D721Med (cell line): Measurements from ENCODE around the gene ESCO1.

Experiments used
- DNase-seq: peaks from one replicate; pipeline ENCODE4 v3.0.0; 2011; ENCODE audit warnings: low spot score; ENCODE audit not compliant: insufficient read length
- FAIRE-seq: peaks from 2 replicates; lab custom pipeline; 2011; peaks lifted over from hg19 to GRCh38; lab: Jason Lieb, UNC
- TF ChIP-seq, protein P1 (sequence below): IDR thresholded peaks from 2 replicates; pipeline ENCODE4 v1.5.1; 2012; ENCODE audit warnings: mild to moderate bottlenecking, control low read depth; ENCODE audit not compliant: insufficient read depth; ENCODE audit errors: missing control alignments

ESCO1 gene

DNA sequence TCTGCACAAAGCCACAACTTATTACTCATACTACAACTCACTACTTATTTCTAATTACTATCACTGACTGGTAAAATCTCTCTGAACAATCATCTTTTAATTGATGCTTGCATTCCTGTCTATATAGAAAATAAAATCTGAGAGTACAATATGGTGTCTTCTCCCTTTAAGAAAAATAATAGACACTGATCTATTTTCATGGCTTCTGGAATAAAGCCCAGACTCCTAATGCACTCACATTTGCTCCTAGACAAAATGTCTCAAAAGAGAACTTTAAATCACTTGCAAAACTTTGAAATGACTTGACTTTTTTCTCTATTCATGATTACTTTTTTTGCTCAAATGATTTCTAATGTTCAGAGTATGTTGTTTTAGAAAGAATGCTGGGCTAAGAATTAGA lies 28.7 kb downstream of the ESCO1 start:
- FAIRE-seq = no peak
- TF ChIP-seq, protein P1, sequence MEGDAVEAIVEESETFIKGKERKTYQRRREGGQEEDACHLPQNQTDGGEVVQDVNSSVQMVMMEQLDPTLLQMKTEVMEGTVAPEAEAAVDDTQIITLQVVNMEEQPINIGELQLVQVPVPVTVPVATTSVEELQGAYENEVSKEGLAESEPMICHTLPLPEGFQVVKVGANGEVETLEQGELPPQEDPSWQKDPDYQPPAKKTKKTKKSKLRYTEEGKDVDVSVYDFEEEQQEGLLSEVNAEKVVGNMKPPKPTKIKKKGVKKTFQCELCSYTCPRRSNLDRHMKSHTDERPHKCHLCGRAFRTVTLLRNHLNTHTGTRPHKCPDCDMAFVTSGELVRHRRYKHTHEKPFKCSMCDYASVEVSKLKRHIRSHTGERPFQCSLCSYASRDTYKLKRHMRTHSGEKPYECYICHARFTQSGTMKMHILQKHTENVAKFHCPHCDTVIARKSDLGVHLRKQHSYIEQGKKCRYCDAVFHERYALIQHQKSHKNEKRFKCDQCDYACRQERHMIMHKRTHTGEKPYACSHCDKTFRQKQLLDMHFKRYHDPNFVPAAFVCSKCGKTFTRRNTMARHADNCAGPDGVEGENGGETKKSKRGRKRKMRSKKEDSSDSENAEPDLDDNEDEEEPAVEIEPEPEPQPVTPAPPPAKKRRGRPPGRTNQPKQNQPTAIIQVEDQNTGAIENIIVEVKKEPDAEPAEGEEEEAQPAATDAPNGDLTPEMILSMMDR = no peak
- DNase-seq = no peak

DNA sequence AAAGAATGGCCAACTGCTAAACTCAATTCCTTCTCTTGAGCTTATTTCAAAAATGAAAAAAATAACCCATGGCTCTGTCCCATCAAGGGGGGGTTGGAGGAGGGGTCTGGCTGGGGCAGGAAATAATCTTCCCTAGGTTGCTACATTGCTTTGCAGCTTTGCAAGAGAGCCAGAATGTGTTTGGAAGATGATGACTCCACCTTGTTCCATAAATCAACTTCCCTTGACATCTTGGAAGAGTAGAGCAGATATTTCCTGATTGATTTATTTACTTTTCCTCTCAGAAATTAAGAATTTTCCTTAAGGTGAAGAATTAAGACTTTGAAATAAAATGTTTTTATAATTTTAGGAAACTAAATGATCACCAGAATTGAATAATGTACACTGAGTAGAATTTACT lies 41.3 kb downstream of the ESCO1 start:
- TF ChIP-seq, protein P1 = no peak
- peak; percentile 16 for FAIRE-seq
- DNase-seq = no peak

DNA sequence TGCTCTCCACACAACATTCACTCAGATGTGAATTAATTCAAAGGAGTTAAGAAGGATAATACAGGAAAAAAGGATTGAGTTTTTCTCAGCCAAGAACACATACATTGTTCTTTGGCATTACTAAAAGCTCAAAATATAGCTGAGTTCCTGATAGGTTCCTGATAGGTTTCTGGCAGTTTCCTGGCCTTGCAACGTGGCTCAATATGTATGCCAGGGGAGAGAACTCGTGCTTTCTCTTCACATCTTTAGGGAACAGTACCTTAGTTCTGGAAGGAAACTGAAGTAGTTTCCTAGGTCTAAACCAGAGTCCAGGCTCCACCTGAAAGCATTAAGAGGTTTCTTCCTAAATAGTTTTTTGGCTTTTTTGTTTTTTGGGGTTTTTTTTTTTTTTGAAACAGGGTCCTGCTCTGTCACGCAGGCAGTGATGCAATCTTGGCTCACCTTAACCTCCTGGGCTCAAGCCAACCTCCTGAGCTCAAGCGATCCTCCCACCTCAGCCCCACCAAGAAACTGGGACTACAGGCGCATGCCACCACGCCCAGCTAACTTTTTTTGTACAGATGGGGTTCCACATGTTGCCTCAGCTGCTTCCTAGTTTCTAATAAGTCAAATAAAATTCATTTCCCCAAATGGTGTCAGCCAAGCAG lies 42.8 kb downstream of the ESCO1 start:
- TF ChIP-seq, protein P1 = no peak
- no peak for FAIRE-seq
- DNase-seq = no peak

DNA sequence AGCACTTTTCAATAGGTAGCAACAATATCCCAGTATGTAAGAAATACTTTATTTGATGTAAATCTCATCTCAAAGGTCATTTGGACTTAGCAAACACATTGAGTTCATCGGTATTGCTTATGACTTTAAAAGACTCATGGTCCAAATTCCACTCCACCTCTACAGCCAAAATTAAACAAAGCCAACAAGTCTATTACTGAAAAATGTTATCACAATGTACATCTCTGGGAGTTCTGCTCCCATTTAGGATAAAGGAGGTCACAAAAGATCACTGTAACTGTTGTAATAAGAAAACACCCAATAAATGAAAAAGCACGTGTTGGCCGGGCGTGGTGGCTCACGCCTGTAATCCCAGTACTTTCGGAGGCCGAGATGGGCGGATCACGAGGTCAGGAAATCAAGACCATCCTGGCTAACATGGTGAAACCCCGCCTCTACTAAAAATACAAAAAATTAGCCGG lies 50.0 kb downstream of the ESCO1 start:
- FAIRE-seq (no peak), DNase-seq (no peak)

DNA sequence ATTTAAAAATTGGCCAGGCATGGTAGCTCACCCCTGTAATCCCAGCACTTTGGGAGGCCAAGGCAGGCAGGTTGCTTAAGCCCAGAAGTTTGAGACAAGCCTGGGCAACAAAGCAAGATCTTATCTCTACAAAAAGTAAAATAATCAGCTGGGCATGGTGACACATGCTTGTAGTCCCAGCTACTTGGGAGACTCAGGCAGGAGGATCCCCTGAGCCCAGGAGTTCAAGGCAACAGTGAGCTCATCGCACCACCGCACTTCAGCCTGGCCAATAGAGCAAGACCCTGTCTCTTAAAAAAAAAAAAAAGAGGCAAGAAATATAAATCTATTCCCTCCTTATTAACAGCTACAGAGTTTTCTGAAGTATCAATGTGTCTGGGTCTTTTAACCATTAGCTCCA lies 51.9 kb downstream of the ESCO1 start:
- TF ChIP-seq, protein P1 = no peak
- no peak for DNase-seq
- FAIRE-seq = no peak

More for the DNA sequence above, 50.0 kb downstream of the ESCO1 start:
- TF ChIP-seq, protein P1 = no peak

DNA sequence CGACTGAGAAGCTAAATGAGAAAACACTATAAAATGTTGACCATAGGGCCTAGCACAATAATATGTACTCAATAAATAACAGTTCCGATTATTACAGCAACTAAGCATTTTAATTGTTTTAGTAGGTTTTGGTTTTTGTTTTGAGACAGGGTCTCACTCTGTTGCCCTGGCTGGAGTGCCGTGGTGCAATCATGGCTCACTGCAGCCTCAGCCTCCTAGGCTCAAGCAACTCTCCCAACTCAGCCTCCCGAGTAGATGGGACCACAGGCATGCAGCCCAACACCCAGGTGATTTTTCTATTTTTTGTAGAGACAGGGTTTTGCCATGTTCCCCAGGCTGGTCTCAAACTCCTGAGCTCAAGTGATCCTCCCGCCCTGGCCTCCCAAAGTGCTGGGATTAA lies 54.1 kb downstream of the ESCO1 start:
- DNase-seq = no peak
- TF ChIP-seq, protein P1 = no peak

DNA sequence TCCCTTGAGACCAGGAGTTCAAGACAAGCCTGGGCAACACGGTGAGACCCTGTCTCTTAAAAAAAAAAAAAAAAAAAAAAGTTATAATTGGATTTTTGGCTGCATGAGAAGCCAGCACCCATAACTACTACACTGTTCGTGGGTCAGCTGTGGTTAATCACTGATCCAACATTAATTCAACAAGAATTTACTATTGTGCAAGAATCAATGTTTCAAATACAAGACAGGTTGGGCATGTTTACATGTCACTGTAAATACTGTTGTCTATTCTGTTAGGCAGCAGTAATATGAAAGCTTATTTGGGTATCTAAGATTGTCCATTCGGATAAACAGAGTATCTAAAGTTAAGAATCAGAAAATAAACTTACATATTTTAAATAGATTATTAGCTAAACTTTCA lies 62.3 kb downstream of the ESCO1 start:
- no peak for FAIRE-seq
- TF ChIP-seq, protein P1 = no peak
- DNase-seq = no peak

More for the DNA sequence above, 54.1 kb downstream of the ESCO1 start:
- no peak for FAIRE-seq
